Measurements from ENCODE around the gene FOLR2. TPM values are rescaled to one million over a fixed set of nuclear protein-coding genes. Genes with fewer than 3 reads are reported as not detected.

The FOLR2 gene
- total and polyA plus RNA-seq, 10 donors: 16.1 to 62.3 (median 23.0) TPM

GRCh38 chr11:72234514-72234830, 17.9 kb downstream of the FOLR2 start:
- Histone ChIP-seq H3K27me3 (replicated peaks in 1 of 7) (peaks cover 0 to 11% (median 6%) of the 10 kb centered on the region in 7 donors), H3K4me1 (peaks cover 4 to 43% (median 13%) of the 10 kb centered on the region in 6 donors), H3K27ac (no peak overlapping the region), H3K4me3 (no peak overlapping the region), H3K9me3 (no peaks in the 10 kb centered on the region), H3K36me3 (peaks cover 4 to 94% (median 86%) of the 10 kb centered on the region in 6 donors)
- TF ChIP-seq POLR2A (IDR thresholded peaks at IDR 0.05) (no peak), POLR2AphosphoS5 (IDR thresholded peaks at IDR 0.05) (no peak), CTCF (IDR thresholded peaks at IDR 0.05 in 8 of 11, conservative IDR thresholded peaks at IDR 0.05 in 3 of 11) (no peak)
- peak; percentile 51 for DNase-seq
- WGBS, 5 donors: 52 to 62% (median 55%) methylated on average over 3 of the region's 3 CpGs
- intact Hi-C loops (cut with DNase I; ENCODE audit: low total_unique reads): no loop called here

- H3K9me3 ChIP-seq: no peaks in the 10 kb centered on the region
- 85 to 90% (median 86%) methylated on average over 4 of the region's 4 CpGs for WGBS, 5 donors
- TF ChIP-seq POLR2AphosphoS5 (IDR thresholded peaks at IDR 0.05) (no peak), POLR2A (IDR thresholded peaks at IDR 0.05) (no peak), CTCF (IDR thresholded peaks at IDR 0.05 in 8 of 11, conservative IDR thresholded peaks at IDR 0.05 in 3 of 11) (no peak)
- no peak overlapping the region for H3K27ac ChIP-seq
- H3K4me3 ChIP-seq: no peak overlapping the region
- H3K36me3 ChIP-seq: peaks cover 4 to 89% (median 82%) of the 10 kb centered on the region in 6 donors
- H3K27me3 ChIP-seq (replicated peaks in 1 of 7): peaks cover 0 to 15% (median 10%) of the 10 kb centered on the region in 7 donors
- intact Hi-C loops (cut with DNase I; ENCODE audit: low total_unique reads): no loop called here
- peaks cover 6 to 47% (median 18%) of the 10 kb centered on the region in 6 donors for H3K4me1 ChIP-seq
- DNase-seq: no peak
Observed at GRCh38 chr11:72234920-72235319, 18.3 kb downstream of the FOLR2 start.

GRCh38 chr11:72235351-72236057, 18.9 kb downstream of the FOLR2 start:
- H3K9me3 ChIP-seq: no peaks in the 10 kb centered on the region
- no peak for DNase-seq
- H3K4me1 ChIP-seq: peaks cover 11 to 53% (median 23%) of the 10 kb centered on the region in 6 donors
- no peak for TF ChIP-seq CTCF (IDR thresholded peaks at IDR 0.05 in 8 of 11, conservative IDR thresholded peaks at IDR 0.05 in 3 of 11)
- TF ChIP-seq POLR2AphosphoS5 (IDR thresholded peaks at IDR 0.05): no peak
- TF ChIP-seq POLR2A (IDR thresholded peaks at IDR 0.05): no peak
- H3K36me3 ChIP-seq: peaks cover 2 to 83% (median 76%) of the 10 kb centered on the region in 6 donors
- WGBS, 5 donors: 89 to 97% (median 93%) methylated on average over 8 to 17 of the region's 17 CpGs
- intact Hi-C loops (cut with DNase I; ENCODE audit: low total_unique reads): no loop called here
- H3K4me3 ChIP-seq: no peak overlapping the region
- H3K27me3 ChIP-seq (replicated peaks in 1 of 7): peaks cover 0 to 21% (median 16%) of the 10 kb centered on the region in 7 donors
- no peak overlapping the region for H3K27ac ChIP-seq

DNA sequence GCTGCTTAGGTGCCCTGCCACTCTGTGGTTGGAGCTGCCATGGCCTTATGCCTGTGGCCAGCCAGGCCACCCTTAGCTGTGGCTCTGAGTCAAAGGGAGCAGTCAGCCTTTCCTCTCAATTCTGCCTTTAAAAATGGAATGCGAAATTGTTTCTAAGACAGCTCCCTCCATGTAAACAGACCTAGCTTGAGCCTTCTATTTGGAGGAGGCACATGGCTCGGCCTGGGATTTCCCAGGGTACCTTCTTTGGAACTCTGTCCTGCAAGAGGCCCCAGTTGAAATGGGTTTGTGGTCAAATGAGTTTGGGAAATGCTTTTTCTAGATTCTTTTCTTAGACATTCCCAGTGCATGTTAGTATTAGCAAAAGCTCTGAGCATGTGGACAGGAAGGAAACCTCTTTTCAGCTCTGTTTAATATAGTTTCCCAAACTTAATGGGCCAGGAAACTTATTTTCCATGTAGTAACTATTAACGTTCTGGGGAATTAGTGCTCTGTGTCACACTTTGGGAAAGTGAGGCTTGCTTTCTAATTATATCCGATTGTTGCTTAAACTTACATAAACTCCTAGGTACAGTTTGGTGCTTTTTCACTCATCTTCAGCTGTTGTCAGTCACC, 19.6 kb downstream of the FOLR2 start:
- DNase-seq: no peak

More for the DNA sequence above, 19.6 kb downstream of the FOLR2 start:
- intact Hi-C loops (cut with DNase I; ENCODE audit: low total_unique reads): no loop called here
- peaks cover 3 to 28% (median 23%) of the 10 kb centered on the region in 7 donors for H3K27me3 ChIP-seq (replicated peaks in 1 of 7)
- no peaks in the 10 kb centered on the region for H3K9me3 ChIP-seq
- peaks cover 0 to 77% (median 69%) of the 10 kb centered on the region in 6 donors for H3K36me3 ChIP-seq
- H3K4me1 ChIP-seq: peaks cover 17 to 60% (median 30%) of the 10 kb centered on the region in 6 donors
- H3K27ac ChIP-seq: no peak overlapping the region
- 71 to 77% (median 73%) methylated on average over 4 of the region's 4 CpGs for WGBS, 5 donors
- H3K4me3 ChIP-seq: no peak overlapping the region
- TF ChIP-seq POLR2A (IDR thresholded peaks at IDR 0.05): no peak
- TF ChIP-seq CTCF (IDR thresholded peaks at IDR 0.05 in 8 of 11, conservative IDR thresholded peaks at IDR 0.05 in 3 of 11): no peak
- no peak for TF ChIP-seq POLR2AphosphoS5 (IDR thresholded peaks at IDR 0.05)
